NCI-H146 treated with DMSO at 0.1 percent for 48 hours (cell line): Measurements from ENCODE around the gene PLEKHO1.

Source experiments
- DNase-seq: peaks from one replicate; lab custom pipeline; 2025; ENCODE audit not compliant: unreplicated experiment; lab: John Stamatoyannopoulos, UW

Gene PLEKHO1

GRCh38 chr1:150148837-150149270 lies 862 bp upstream of the PLEKHO1 start:
- peak; percentile 23 for DNase-seq

- DNase-seq, result peak; percentile 8
Observed at GRCh38 chr1:150150133-150151021, 661 bp downstream of the PLEKHO1 start.

GRCh38 chr1:150151291-150152181 lies 1.8 kb downstream of the PLEKHO1 start:
- no peak for DNase-seq

GRCh38 chr1:150152182-150152536 lies 2.4 kb downstream of the PLEKHO1 start:
- DNase-seq, result no peak

- no peak for DNase-seq
Observed at GRCh38 chr1:150152772-150153456, 3.2 kb downstream of the PLEKHO1 start.

GRCh38 chr1:150154143-150154542 lies 4.4 kb downstream of the PLEKHO1 start:
- DNase-seq, result no peak

GRCh38 chr1:150155413-150156071 lies 5.8 kb downstream of the PLEKHO1 start:
- no peak for DNase-seq

GRCh38 chr1:150156868-150157603 lies 7.3 kb downstream of the PLEKHO1 start:
- DNase-seq, result no peak

GRCh38 chr1:150159550-150159949 lies 9.8 kb downstream of the PLEKHO1 start:
- DNase-seq, result no peak

GRCh38 chr1:150160964-150161621 lies 11.4 kb downstream of the PLEKHO1 start:
- no peak for DNase-seq

- no peak for DNase-seq
Observed at GRCh38 chr1:150161747-150162581, 12.2 kb downstream of the PLEKHO1 start.

- DNase-seq, result no peak
Observed at GRCh38 chr1:150162582-150162861, 12.8 kb downstream of the PLEKHO1 start.

GRCh38 chr1:150162862-150163706 lies 13.4 kb downstream of the PLEKHO1 start:
- peak; percentile 55 for DNase-seq

GRCh38 chr1:150164224-150164623 lies 14.5 kb downstream of the PLEKHO1 start:
- DNase-seq, result no peak

- DNase-seq, result no peak
Observed at GRCh38 chr1:150164779-150165178, 15.1 kb downstream of the PLEKHO1 start.

- DNase-seq, result peak; percentile 35
Observed at GRCh38 chr1:150165622-150166612, 16.2 kb downstream of the PLEKHO1 start.
